Left lung (tissue), 10 donors: Measurements from ENCODE around the gene MAP3K12. TPM values are rescaled to one million over a fixed set of nuclear protein-coding genes. Genes with fewer than 3 reads are reported as not detected.
A peak's percentile ranks its signal among the peaks of the same experiment; 100 is the strongest.

Experiments
- ATAC-seq: fragments of 200-7000 bp; cut with Tn5 transposase; one replicate; pipeline ENCODE4 v1.9.1; 2020; ENCODE audit warnings: moderate library complexity
- DNase-seq, 4 donors: peaks; one replicate each; pipeline ENCODE4 v3.0.0-alpha.2; 2013 to 2020
- H3K27ac ChIP-seq, 2 donors: fragments of 200-600 bp; sonication (generic) in 1 of 2; one replicate each; pipeline versions ENCODE4 v1.5.0 to v1.8.0; 2020 to 2021
- H3K27me3 ChIP-seq, 2 donors: fragments of 200-600 bp; sonication (generic) in 1 of 2; one replicate each; pipeline versions ENCODE4 v1.5.0 to v1.8.0; 2020 to 2021
- H3K36me3 ChIP-seq, 2 donors: fragments of 200-600 bp; sonication (generic) in 1 of 2; one replicate each; pipeline versions ENCODE4 v1.5.0 to v1.8.0; 2020 to 2021
- H3K4me1 ChIP-seq, 2 donors: fragments of 200-600 bp; one replicate each; pipeline ENCODE4 v1.8.0; 2021
- H3K4me3 ChIP-seq, 2 donors: fragments of 200-600 bp; sonication (generic) in 1 of 2; one replicate each; pipeline versions ENCODE4 v1.5.0 to v1.8.0; 2020 to 2021; ENCODE audit warnings: mild to moderate bottlenecking in 1 of 2
- H3K9me3 ChIP-seq, 2 donors: fragments of 200-600 bp; sonication (generic) in 1 of 2; one replicate each; pipeline versions ENCODE4 v1.5.0 to v1.8.0; 2020 to 2021
- CTCF ChIP-seq, 2 donors: fragments of 200-600 bp; sonication (generic) in 1 of 2; IDR thresholded peaks; one replicate each; pipeline versions ENCODE4 v1.5.0 to v1.8.0; 2021; ENCODE audit warnings: antibody characterized with exemption in 2 of 2
- intact Hi-C, 2 donors: fragments of 100-400 bp; cut with DNase I; formaldehyde crosslinking; loops; one replicate each; pipeline versions ENCODE4 v1.11.2 to v1.14.2; 2022
- polyA plus RNA-seq, 6 donors: library from polyadenylated mRNA; unstranded; fragments of 120-200 nt; gene quantifications; one replicate each; pipeline ENCODE4 v1.2.1, GENCODE V29; 2013; ENCODE audit not compliant: insufficient read length in 6 of 6
- total RNA-seq, 2 donors: library from RNA; stranded (reverse); fragmentation: NEBNext Ultra II Directional; extraction: Animal tissue kit (Norgen Biotek cat#: 25700); gene quantifications; one replicate each; pipeline ENCODE4 v1.2.1, GENCODE V29; 2021
- donor health status: DM: no; HTN: yes; CAD: no.
- donor health status: DM: no; HTN: no; CAD: no.

The MAP3K12 gene
- total and polyA plus RNA-seq, 8 donors = 19.9 to 38.0 (median 31.1) TPM

GRCh38 chr12:53502331-53502730, 3.1 kb upstream of the MAP3K12 start:
- Histone ChIP-seq H3K4me1 (peaks cover 14 to 46% of the 10 kb centered on the region in 2 donors), H3K27me3 (no peaks in the 10 kb centered on the region), H3K27ac (peak overlapping the region; percentile 98), H3K9me3 (no peaks in the 10 kb centered on the region), H3K36me3 (peaks cover 0 to 36% of the 10 kb centered on the region in 2 donors), H3K4me3 (peak overlapping the region in 1 of 2 donors; percentile 77)
- TF ChIP-seq CTCF (IDR thresholded peaks at IDR 0.05) = no peak
- DNase-seq (no peak), ATAC-seq (no peak)
- intact Hi-C loops = loop anchor here in 1 of 2 donors (10.0 kb wide), 1 partner anchor 178 kb away; the partner anchor contains the start of gene AAAS

- peak overlapping the region; percentile 98 for H3K27ac ChIP-seq
- DNase-seq (no peak), ATAC-seq (no peak)
- no peak for TF ChIP-seq CTCF (IDR thresholded peaks at IDR 0.05)
- H3K9me3 ChIP-seq = no peaks in the 10 kb centered on the region
- intact Hi-C loops = loop anchor here in 1 of 2 donors (10.0 kb wide), 1 partner anchor 177 kb away; the partner anchor contains the start of gene AAAS
- peaks cover 19 to 49% of the 10 kb centered on the region in 2 donors for H3K4me1 ChIP-seq
- peaks cover 0 to 30% of the 10 kb centered on the region in 2 donors for H3K36me3 ChIP-seq
- H3K27me3 ChIP-seq = no peaks in the 10 kb centered on the region
- H3K4me3 ChIP-seq = peak overlapping the region; percentile 66 to 77
Observed at GRCh38 chr12:53501615-53502181, 2.4 kb upstream of the MAP3K12 start.

- Histone ChIP-seq H3K27me3 (no peaks in the 10 kb centered on the region), H3K4me1 (peaks cover 24 to 54% of the 10 kb centered on the region in 2 donors), H3K9me3 (no peaks in the 10 kb centered on the region), H3K27ac (peak within 1 kb of the TSS; percentile 98), H3K36me3 (peaks cover 0 to 23% of the 10 kb centered on the region in 2 donors), H3K4me3 (peak within 1 kb of the TSS; percentile 66 to 77)
- ATAC-seq (peak; percentile 83), DNase-seq (peak; percentile 96 to 99 (median 98))
- intact Hi-C loops = loop anchor here in 1 of 2 donors (10.0 kb wide), 1 partner anchor 176 kb away; the partner anchor contains the start of gene AAAS
- TF ChIP-seq CTCF (IDR thresholded peaks at IDR 0.05) = no peak
Observed at GRCh38 chr12:53500776-53501614, 1.7 kb upstream of the MAP3K12 start, which contains the start of gene TARBP2. TARBP2 (plus strand) TSS chr12:53501283; CDS start chr12:53501409, 126 bp downstream.

GRCh38 chr12:53500142-53500775, 1.0 kb upstream of the MAP3K12 start:
- intact Hi-C loops = loop anchor here in 1 of 2 donors (10.0 kb wide), 1 partner anchor 175 kb away; the partner anchor contains the start of gene AAAS
- no peak for TF ChIP-seq CTCF (IDR thresholded peaks at IDR 0.05)
- Histone ChIP-seq H3K9me3 (no peaks in the 10 kb centered on the region), H3K36me3 (peaks cover 0 to 15% of the 10 kb centered on the region in 2 donors), H3K27me3 (no peaks in the 10 kb centered on the region), H3K4me3 (peak overlapping the region; percentile 66 to 77), H3K4me1 (peaks cover 29 to 60% of the 10 kb centered on the region in 2 donors), H3K27ac (peak overlapping the region; percentile 98)
- peak in 3 of 4 donors; percentile 75 to 87 (median 77) for DNase-seq
- peak; percentile 30 for ATAC-seq
